K562 (cell line): ENCODE measurements around the gene DEPDC1B. TPM values are rescaled to one million over a fixed set of nuclear protein-coding genes. Genes with fewer than 3 reads are reported as not detected.

ENCODE experiments used
- ATAC-seq: fragments of 200-7000 bp; cut with Tn5 transposase; 3 replicates; pipeline ENCODE4 v1.9.1; 2020; ENCODE audit warnings: moderate library complexity
- BruUV-seq: library from RNA; stranded (reverse); fragments of 400-500 nt; replicated peaks from 2 replicates; lab custom pipeline; 2021; lab: Mats Ljungman, UMichigan
- CTCF ChIA-PET: fragments of 300-600 bp; formaldehyde crosslinking; extraction: SDS; loops from one replicate; lab custom pipeline; 2021; ENCODE audit warnings: low intra/inter-chr PET ratio; lab: Yijun Ruan, JAX
- POLR2A ChIA-PET: fragments of 300-600, 350-650 bp; sonication (Branson Sonifier 250); formaldehyde crosslinking; extraction: SDS; loops from one replicate; lab custom pipeline; 2021; ENCODE audit warnings: antibody characterized with exemption, inconsistent platforms; lab: Yijun Ruan, JAX
- DNase-seq, 4 experiments: peaks; one replicate each; pipeline versions ENCODE4 v3.0.0 to v3.0.0-alpha.2; 2011 to 2018; ENCODE audit warnings: low spot score in 3 of 4, mixed read lengths in 3 of 4; ENCODE audit errors: extremely low read depth in 1 of 4
- FAIRE-seq: peaks from 2 replicates; lab custom pipeline; 2011; peaks lifted over from hg19 to GRCh38; lab: Jason Lieb, UNC
- H2AFZ ChIP-seq: 2 replicates; pipeline ENCODE4 v1.6.0; 2011; ENCODE audit warnings: low read depth, low read length, control low read depth, inconsistent platforms
- H3K27ac ChIP-seq: fragments of 200-600 bp; 3 replicates; pipeline ENCODE4 v1.8.0; 2011; ENCODE audit warnings: low read depth, mild to moderate bottlenecking, control low read depth, inconsistent platforms, low read length, moderate library complexity, mixed read lengths; ENCODE audit errors: extremely low read depth
- H3K27me3 ChIP-seq, 2 experiments: fragments of 300-600 bp in 1 of 2; 2 replicates in 1 of 2; 3 replicates in 1 of 2; pipeline versions ENCODE4 v1.6.0 to v1.8.0; 2011; ENCODE audit warnings: inconsistent platforms in 2 of 2, low read length in 2 of 2, mild to moderate bottlenecking in 1 of 2, mixed read lengths in 1 of 2, moderate library complexity in 1 of 2; ENCODE audit not compliant: control insufficient read depth in 2 of 2, insufficient read depth in 2 of 2
- H3K36me3 ChIP-seq: fragments of 300-600 bp; 3 replicates; pipeline ENCODE4 v1.8.0; 2011; ENCODE audit warnings: mild to moderate bottlenecking, low read length, inconsistent platforms; ENCODE audit not compliant: control insufficient read depth, insufficient read depth
- H3K4me1 ChIP-seq, 2 experiments: fragments of 200-600 bp in 1 of 2; replicated peaks in 1 of 2; 2 replicates in 1 of 2; 3 replicates in 1 of 2; pipeline versions ENCODE4 v1.5.1 to v1.8.0; 2011; ENCODE audit warnings: inconsistent platforms in 2 of 2, low read length in 2 of 2, mild to moderate bottlenecking in 1 of 2, mixed read lengths in 1 of 2, moderate library complexity in 1 of 2; ENCODE audit not compliant: control insufficient read depth in 2 of 2, insufficient read depth in 2 of 2
- H3K4me2 ChIP-seq: 2 replicates; pipeline ENCODE4 v1.6.1; 2011; ENCODE audit warnings: low read length, control low read depth, inconsistent platforms, mixed read lengths; ENCODE audit not compliant: insufficient read depth
- H3K4me3 ChIP-seq: fragments of 200-600 bp; sonication (generic), shearing (Covaris generic); 2 replicates; pipeline ENCODE4 v1.5.1; 2016; ENCODE audit warnings: control low read depth, inconsistent platforms
- H3K79me2 ChIP-seq: fragments of 200-600 bp; 3 replicates; pipeline ENCODE4 v1.8.0; 2011; ENCODE audit warnings: low read length, inconsistent platforms; ENCODE audit not compliant: control insufficient read depth, insufficient read depth
- H3K9ac ChIP-seq, 2 experiments: 2 replicates each; pipeline versions ENCODE4 v1.6.0 to v1.6.1; 2011; ENCODE audit warnings: low read depth in 2 of 2, low read length in 2 of 2, control low read depth in 1 of 2, inconsistent platforms in 1 of 2, mild to moderate bottlenecking in 1 of 2, mixed read lengths in 1 of 2; ENCODE audit not compliant: insufficient read depth in 1 of 2
- H3K9me1 ChIP-seq: one replicate; pipeline ENCODE4 v1.6.0; 2011; ENCODE audit warnings: inconsistent platforms, mild to moderate bottlenecking, low read length, moderate library complexity; ENCODE audit not compliant: control insufficient read depth, insufficient read depth
- H3K9me3 ChIP-seq: replicated peaks from 2 replicates; pipeline ENCODE4 v1.5.1; 2011; ENCODE audit warnings: low read depth, low read length, inconsistent platforms; ENCODE audit not compliant: control insufficient read depth, insufficient read depth
- H4K20me1 ChIP-seq: replicated peaks from 2 replicates; pipeline ENCODE4 v1.6.1; 2011; ENCODE audit warnings: low read length, inconsistent platforms, mixed read lengths; ENCODE audit not compliant: control insufficient read depth, insufficient read depth
- KAT7 ChIP-seq: sonication (generic); formaldehyde crosslinking; IDR thresholded peaks from 2 replicates; pipeline ENCODE4 v1.8.0; 2022; ENCODE audit warnings: missing genetic modification reagents, mild to moderate bottlenecking, borderline replicate concordance
- ZNF76 ChIP-seq: fragments of 250-450 bp; sonication (Bioruptor Pico); IDR thresholded peaks from 2 replicates; pipeline ENCODE4 v1.4.0; 2020; ENCODE audit warnings: mild to moderate bottlenecking, moderate library complexity, borderline replicate concordance
- WGBS: fragments of 100-300 bp; shearing (Covaris generic); methylation state at CpG from one replicate; pipeline ENCODE4 v1.1.6; 2016; ENCODE audit warnings: low coverage, mixed read lengths; ENCODE audit not compliant: insufficient coverage; ENCODE audit errors: missing lambda C conversion rate; 5-methylcytosine and 5-hydroxymethylcytosine counted together
- in situ Hi-C: fragments of 300-500 bp; cut with MboI; formaldehyde crosslinking; loops from 4 replicates; pipeline ENCODE4 v1.15.0; 2018; ENCODE audit warnings: inconsistent platforms, mixed read lengths
- intact Hi-C: fragments of 100-400 bp; cut with micrococcal nuclease; formaldehyde crosslinking; loops from 2 replicates; pipeline ENCODE4 v1.14.2; 2022
- polyA plus RNA-seq, 8 experiments: library from polyadenylated mRNA; depleted of rRNA in 4 of 8; stranded (reverse) in 5 of 8; unstranded in 3 of 8; fragments of >200 nt; fragmentation: Nextera tagmentation in 2 of 8; fragmentation: Illumina TruSeq in 1 of 8; extraction: Ambion mirVana in 2 of 8; extraction: Trizol in 1 of 8; gene quantifications; 2 replicates each; pipeline versions ENCODE4 v1.2.1 to v1.2.3, GENCODE V29; 2011 to 2014; ENCODE audit warnings: inconsistent platforms in 1 of 8, missing spikeins in 1 of 8
- total RNA-seq, 7 experiments: library from RNA; depleted of rRNA in 6 of 7; stranded (reverse); fragments of >200 nt in 6 of 7; fragmentation: Illumina TruSeq in 2 of 7; extraction: Trizol in 2 of 7; gene quantifications; 2 replicates each; pipeline versions ENCODE4 v1.2.1 to v1.2.3, GENCODE V29; 2011 to 2021; ENCODE audit warnings: low replicate concordance in 1 of 7
- TF ChIP-seq, protein P1 (sequence below): fragments of 450-650 bp; formaldehyde crosslinking; IDR thresholded peaks from 2 replicates; pipeline ENCODE4 v1.4.0; 2020; ENCODE audit warnings: mild to moderate bottlenecking, moderate library complexity

The DEPDC1B gene
- total and polyA plus RNA-seq, 9 of the 15 experiments (the other 6 are each of a cell fraction or from before 2014, with no cell fraction given), result 36.0 to 67.2 (median 44.5) TPM

DNA sequence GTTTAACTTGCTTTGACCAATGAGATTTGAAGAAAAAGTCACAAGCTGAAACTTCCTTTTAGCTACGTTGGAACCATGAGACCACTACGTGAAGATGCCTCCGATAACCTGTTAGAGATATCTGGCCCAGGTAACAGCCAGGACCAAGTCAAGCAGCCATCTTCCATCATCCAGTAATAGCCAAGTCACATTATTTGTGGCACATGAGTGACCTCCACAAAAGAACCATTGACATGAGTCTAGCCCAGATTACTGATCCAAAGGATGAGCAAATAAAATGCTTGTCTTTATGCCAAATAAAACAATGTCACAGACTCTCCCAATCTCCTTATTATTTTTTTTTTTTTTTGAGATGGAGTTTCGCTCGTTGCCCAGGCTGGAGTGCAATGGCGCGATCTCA lies 1.6 kb downstream of the DEPDC1B start:
- Histone ChIP-seq H3K4me1 (peaks cover 0 to 20% of the 10 kb centered on the region in 2 experiments; a peak in 2 of 5 replicates), H3K36me3 (peaks cover 10% of the 10 kb centered on the region; the same call in 2 of the 3 replicates), H3K27me3 (no peaks in the 10 kb centered on the region), H3K27ac (no peak overlapping the region), H3K9me3 (0 out of 2 replicates have a peak, but pooled peaks cover 4% of the 10 kb centered on the region), H2AFZ (no peak overlapping the region), H3K9me1 (no peaks in the 10 kb centered on the region), H3K4me2 (peak overlapping the region; percentile 42), H3K4me3 (no peak overlapping the region; the same call in 1 of the 2 replicates), H3K9ac (0 out of 4 replicates have a peak overlapping the region, but pooled peaks of 1 of the 2 experiments have one; percentile 90), H4K20me1 (no peaks in the 10 kb centered on the region), H3K79me2 (peaks cover 64% of the 10 kb centered on the region)
- 0 out of 2 replicates have a peak, but pooled peaks have one; percentile 7 for TF ChIP-seq KAT7 (CRISPR knock-in tag)
- no peak for TF ChIP-seq ZNF76 (CRISPR knock-in tag)
- TF ChIP-seq, protein P1, sequence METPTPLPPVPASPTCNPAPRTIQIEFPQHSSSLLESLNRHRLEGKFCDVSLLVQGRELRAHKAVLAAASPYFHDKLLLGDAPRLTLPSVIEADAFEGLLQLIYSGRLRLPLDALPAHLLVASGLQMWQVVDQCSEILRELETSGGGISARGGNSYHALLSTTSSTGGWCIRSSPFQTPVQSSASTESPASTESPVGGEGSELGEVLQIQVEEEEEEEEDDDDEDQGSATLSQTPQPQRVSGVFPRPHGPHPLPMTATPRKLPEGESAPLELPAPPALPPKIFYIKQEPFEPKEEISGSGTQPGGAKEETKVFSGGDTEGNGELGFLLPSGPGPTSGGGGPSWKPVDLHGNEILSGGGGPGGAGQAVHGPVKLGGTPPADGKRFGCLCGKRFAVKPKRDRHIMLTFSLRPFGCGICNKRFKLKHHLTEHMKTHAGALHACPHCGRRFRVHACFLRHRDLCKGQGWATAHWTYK, result no peak
- no TSS peak for BruUV-seq
- FAIRE-seq, result no peak
- in situ Hi-C loops, result loop anchor here (25.0 kb wide), 1 partner anchor 239 kb away; the partner anchor contains the start of genes ERCC8 and NDUFAF2
- no peak for ATAC-seq
- intact Hi-C loops, result no loop called here
- WGBS, result 52% methylated on average over 6 of the region's 7 CpGs
- ChIA-PET POLR2A (interaction anchor here (0.5 to 2.4 kb wide), 7 partner anchors 10 to 872 kb away, joined by 3 to 10 read pairs (median 6); partner anchors contain the start of genes ERCC8 and NDUFAF2), CTCF (no interaction called here)
- no peak for DNase-seq
